Neural progenitor cell (in vitro differentiated cells): ENCODE data around the gene UCK2. TPM values are rescaled to one million over a fixed set of nuclear protein-coding genes. Genes with fewer than 3 reads are reported as not detected.

ENCODE experiments used
- DNase-seq: peaks from one replicate; pipeline ENCODE4 v3.0.0-alpha.2; 2016; ENCODE audit warnings: low spot score
- H2AFZ ChIP-seq: fragments of 200-600 bp; sonication (generic); replicated peaks from 2 replicates; pipeline ENCODE4 v1.6.1; 2016; ENCODE audit warnings: antibody characterized with exemption
- H3F3A ChIP-seq: fragments of 200-600 bp; sonication (generic); 2 replicates; pipeline ENCODE4 v1.6.1; 2016; ENCODE audit warnings: antibody characterized with exemption, low read depth
- H3K27ac ChIP-seq: fragments of 200-600 bp; sonication (generic); 2 replicates; pipeline ENCODE4 v1.5.1; 2016; ENCODE audit warnings: mild to moderate bottlenecking
- H3K27me3 ChIP-seq: fragments of 200-600 bp; sonication (generic); 2 replicates; pipeline ENCODE4 v1.6.1; 2016; ENCODE audit warnings: mild to moderate bottlenecking, moderate library complexity
- H3K36me3 ChIP-seq: fragments of 200-600 bp; sonication (generic); 2 replicates; pipeline ENCODE4 v1.5.1; 2016
- H3K4me1 ChIP-seq: fragments of 200-600 bp; sonication (generic); 2 replicates; pipeline ENCODE4 v1.6.1; 2016; ENCODE audit warnings: mixed run types
- H3K4me2 ChIP-seq: fragments of 200-600 bp; sonication (generic); 2 replicates; pipeline ENCODE4 v1.6.1; 2016
- H3K4me3 ChIP-seq: fragments of 200-600 bp; sonication (generic); 2 replicates; pipeline ENCODE4 v1.5.1; 2016
- H3K79me2 ChIP-seq: fragments of 200-600 bp; sonication (generic); 2 replicates; pipeline ENCODE4 v1.6.1; 2016; ENCODE audit warnings: low read depth
- H3K9ac ChIP-seq: fragments of 200-600 bp; sonication (generic); 2 replicates; pipeline ENCODE4 v1.6.1; 2016
- H3K9me3 ChIP-seq: fragments of 200-600 bp; sonication (generic); 2 replicates; pipeline ENCODE4 v1.5.1; 2016; ENCODE audit warnings: low read depth
- H4K20me1 ChIP-seq: fragments of 200-600 bp; sonication (generic); 2 replicates; pipeline ENCODE4 v1.6.1; 2016; ENCODE audit warnings: low read depth
- H3K27ac Mint-ChIP-seq: 3 replicates; pipeline ENCODE4 v1.8.0; 2021; ENCODE audit warnings: mixed read lengths
- H3K27me3 Mint-ChIP-seq: 2 replicates; pipeline ENCODE4 v1.8.0; 2022; ENCODE audit warnings: low read depth, mild to moderate bottlenecking, inconsistent platforms, moderate library complexity, mixed read lengths; ENCODE audit not compliant: insufficient read depth
- H3K36me3 Mint-ChIP-seq: 3 replicates; pipeline ENCODE4 v1.8.0; 2021; ENCODE audit warnings: mixed read lengths
- H3K4me1 Mint-ChIP-seq: 3 replicates; pipeline ENCODE4 v1.8.0; 2021; ENCODE audit warnings: mixed read lengths
- H3K4me3 Mint-ChIP-seq: 3 replicates; pipeline ENCODE4 v1.8.0; 2021; ENCODE audit warnings: mild to moderate bottlenecking, moderate library complexity, mixed read lengths
- H3K9me3 Mint-ChIP-seq: 3 replicates; pipeline ENCODE4 v1.8.0; 2020; ENCODE audit warnings: mixed read lengths
- CTCF ChIP-seq: fragments of 200-600 bp; sonication (generic); IDR thresholded peaks from 2 replicates; pipeline ENCODE4 v1.5.1; 2017; ENCODE audit warnings: antibody characterized with exemption, mild to moderate bottlenecking
- EZH2 ChIP-seq: fragments of 200-600 bp; sonication (generic); IDR thresholded peaks from 2 replicates; pipeline ENCODE4 v1.6.1; 2017; ENCODE audit warnings: antibody characterized with exemption, mild to moderate bottlenecking, moderate library complexity
- EZH2phosphoT487 ChIP-seq: fragments of 200-600 bp; sonication (generic); IDR thresholded peaks from 2 replicates; pipeline ENCODE4 v1.6.1; 2017; ENCODE audit warnings: antibody characterized with exemption
- total RNA-seq: library from RNA; depleted of rRNA; stranded (reverse); fragments of >200 nt; gene quantifications from 2 replicates; pipeline ENCODE4 v1.2.3, GENCODE V29; 2015; ENCODE audit warnings: low replicate concordance

Gene UCK2
- total RNA-seq, 1 donor from 2014 or later: 43.8 TPM

GRCh38 chr1:165837838-165838364 lies 10.5 kb downstream of the UCK2 start:
- Histone ChIP-seq H3K27ac (no peak overlapping the region), H3K4me3 (no peak overlapping the region), H3K36me3 (peaks cover 5% of the 10 kb centered on the region), H3K4me1 (peaks cover 7% of the 10 kb centered on the region), H3K9ac (no peak overlapping the region), H3K79me2 (peaks cover 100% of the 10 kb centered on the region), H3F3A (no peaks in the 10 kb centered on the region), H3K27me3 (no peaks in the 10 kb centered on the region), H3K4me2 (no peak overlapping the region), H3K9me3 (no peaks in the 10 kb centered on the region), H2AFZ (no peak overlapping the region), H4K20me1 (peaks cover 98% of the 10 kb centered on the region)
- H3K27me3 Mint-ChIP-seq: no peaks in the 10 kb centered on the region
- peaks cover 24% of the 10 kb centered on the region for H3K4me1 Mint-ChIP-seq
- H3K4me3 Mint-ChIP-seq: no peak overlapping the region
- H3K27ac Mint-ChIP-seq: no peak overlapping the region
- peaks cover 4% of the 10 kb centered on the region for H3K9me3 Mint-ChIP-seq
- TF ChIP-seq CTCF: no peak
- no peak for TF ChIP-seq EZH2
- no peak for TF ChIP-seq EZH2phosphoT487
- DNase-seq: no peak
- H3K36me3 Mint-ChIP-seq: peaks cover 21% of the 10 kb centered on the region

- no peak overlapping the region for H3K4me2 ChIP-seq
- H3K27ac ChIP-seq: no peak overlapping the region
- no peak overlapping the region for H3K9ac ChIP-seq
- H2AFZ ChIP-seq: no peak overlapping the region
- H3K36me3 ChIP-seq: peaks cover 5% of the 10 kb centered on the region
- H3K27me3 Mint-ChIP-seq: no peaks in the 10 kb centered on the region
- H3K4me3 ChIP-seq: no peak overlapping the region
- H3F3A ChIP-seq: no peaks in the 10 kb centered on the region
- TF ChIP-seq CTCF (no peak), EZH2phosphoT487 (no peak), EZH2 (no peak)
- peaks cover 35% of the 10 kb centered on the region for H3K4me1 Mint-ChIP-seq
- no peak for DNase-seq
- H3K4me1 ChIP-seq: peaks cover 7% of the 10 kb centered on the region
- peaks cover 23% of the 10 kb centered on the region for H3K36me3 Mint-ChIP-seq
- no peak overlapping the region for H3K4me3 Mint-ChIP-seq
- H3K27ac Mint-ChIP-seq: no peak overlapping the region
- no peaks in the 10 kb centered on the region for H3K27me3 ChIP-seq
- peaks cover 100% of the 10 kb centered on the region for H3K79me2 ChIP-seq
- H3K9me3 Mint-ChIP-seq: peaks cover 4% of the 10 kb centered on the region
- no peaks in the 10 kb centered on the region for H3K9me3 ChIP-seq
- H4K20me1 ChIP-seq: peaks cover 100% of the 10 kb centered on the region
These were observed 13.0 kb downstream of the UCK2 start for GRCh38 chr1:165840423-165840822.

GRCh38 chr1:165841582-165842017 lies 14.2 kb downstream of the UCK2 start:
- no peak overlapping the region for H3K27ac Mint-ChIP-seq
- TF ChIP-seq CTCF: no peak
- no peaks in the 10 kb centered on the region for H3K27me3 ChIP-seq
- H4K20me1 ChIP-seq: peaks cover 100% of the 10 kb centered on the region
- H3F3A ChIP-seq: no peaks in the 10 kb centered on the region
- H3K4me3 Mint-ChIP-seq: no peak overlapping the region
- peaks cover 3% of the 10 kb centered on the region for H3K4me1 ChIP-seq
- H3K79me2 ChIP-seq: peaks cover 100% of the 10 kb centered on the region
- no peaks in the 10 kb centered on the region for H3K27me3 Mint-ChIP-seq
- H2AFZ ChIP-seq: no peak overlapping the region
- no peak overlapping the region for H3K27ac ChIP-seq
- H3K4me1 Mint-ChIP-seq: peaks cover 36% of the 10 kb centered on the region
- no peak overlapping the region for H3K9ac ChIP-seq
- H3K36me3 Mint-ChIP-seq: peaks cover 21% of the 10 kb centered on the region
- H3K4me3 ChIP-seq: no peak overlapping the region
- peaks cover 4% of the 10 kb centered on the region for H3K9me3 Mint-ChIP-seq
- peaks cover under 1% of the 10 kb centered on the region for H3K36me3 ChIP-seq
- H3K9me3 ChIP-seq: no peaks in the 10 kb centered on the region
- no peak for DNase-seq
- H3K4me2 ChIP-seq: no peak overlapping the region
